ENCODE measurements around the gene BCL2L14. TPM values are rescaled to one million over a fixed set of nuclear protein-coding genes. Genes with fewer than 3 reads are reported as not detected.

Gene BCL2L14
- total and polyA plus RNA-seq, 9 of the 15 experiments (the other 6 are each of a cell fraction or from before 2014, with no cell fraction given): not detected

DNA sequence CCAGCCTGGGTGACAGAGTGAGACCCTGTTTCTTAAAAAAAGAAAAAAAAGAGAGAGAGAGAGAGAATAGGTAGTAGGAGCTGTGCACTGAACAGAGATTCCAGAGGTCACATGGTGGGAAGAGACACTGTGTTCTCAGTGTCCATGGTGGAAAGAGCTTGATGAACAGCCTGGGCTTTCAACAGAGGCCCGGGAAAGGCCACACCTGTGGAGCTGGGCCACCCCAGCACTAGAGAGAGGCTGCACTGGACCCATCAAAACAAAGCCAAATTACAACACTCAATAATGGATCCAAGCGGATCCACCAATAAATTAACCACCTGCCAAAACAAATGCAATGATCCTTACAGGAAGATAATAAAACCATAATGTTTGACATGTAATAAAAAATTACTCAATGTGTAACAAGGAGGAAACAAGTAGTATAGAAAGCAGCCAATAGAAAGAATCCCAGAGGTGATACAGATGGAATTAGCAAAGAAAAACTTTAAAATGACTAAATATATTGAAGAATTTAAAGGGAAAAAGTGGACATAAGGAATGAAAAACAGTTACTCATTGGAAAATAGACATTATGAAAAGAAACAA is 44.8 kb upstream of the BCL2L14 start:
- Histone ChIP-seq H3K27me3 (ENCODE audit: control insufficient read depth in 2 of 2, insufficient read depth in 2 of 2, low read length in 2 of 2) (peaks cover 0 to 5% of the 10 kb centered on the region in 2 experiments; a peak in 4 of 5 replicates), H3K4me2 (ENCODE audit: insufficient read depth, low read length) (no peak overlapping the region), H3K4me3 (no peak overlapping the region), H3K79me2 (ENCODE audit: control insufficient read depth, insufficient read depth, low read length) (no peaks in the 10 kb centered on the region), H4K20me1 (replicated peaks; ENCODE audit: control insufficient read depth, insufficient read depth, low read length) (no peaks in the 10 kb centered on the region), H3K27ac (ENCODE audit: extremely low read depth, low read depth, low read length) (no peak overlapping the region), H2AFZ (ENCODE audit: low read depth, low read length) (no peak overlapping the region), H3K36me3 (ENCODE audit: control insufficient read depth, insufficient read depth, low read length) (no peaks in the 10 kb centered on the region), H3K9me3 (replicated peaks; ENCODE audit: control insufficient read depth, insufficient read depth, low read depth, low read length) (no peaks in the 10 kb centered on the region), H3K9ac (ENCODE audit: insufficient read depth in 1 of 2, low read depth in 2 of 2, low read length in 2 of 2) (no peak overlapping the region), H3K4me1 (replicated peaks in 1 of 2; ENCODE audit: control insufficient read depth in 2 of 2, insufficient read depth in 2 of 2, low read length in 2 of 2) (no peaks in the 10 kb centered on the region), H3K9me1 (ENCODE audit: control insufficient read depth, insufficient read depth, low read length) (no peaks in the 10 kb centered on the region)
- no peak for ATAC-seq
- in situ Hi-C loops (cut with MboI) (no loop called here), intact Hi-C loops (cut with micrococcal nuclease) (no loop called here)
- FAIRE-seq: no peak
- ChIA-PET POLR2A (interaction anchor here (1.1 kb wide), 1 partner anchor 14 kb away, joined by 3 read pairs; no protein-coding TSS in a partner anchor), CTCF (ENCODE audit: low intra/inter-chr PET ratio) (no interaction called here)
- DNase-seq (ENCODE audit: extremely low read depth in 1 of 4, low spot score in 3 of 4): no peak
- no TSS peak for BruUV-seq (replicated peaks)
- WGBS (ENCODE audit: insufficient coverage, low coverage, missing lambda C conversion rate): 0% methylated on average over 2 of the region's 2 CpGs
- TF ChIP-seq, protein P1, sequence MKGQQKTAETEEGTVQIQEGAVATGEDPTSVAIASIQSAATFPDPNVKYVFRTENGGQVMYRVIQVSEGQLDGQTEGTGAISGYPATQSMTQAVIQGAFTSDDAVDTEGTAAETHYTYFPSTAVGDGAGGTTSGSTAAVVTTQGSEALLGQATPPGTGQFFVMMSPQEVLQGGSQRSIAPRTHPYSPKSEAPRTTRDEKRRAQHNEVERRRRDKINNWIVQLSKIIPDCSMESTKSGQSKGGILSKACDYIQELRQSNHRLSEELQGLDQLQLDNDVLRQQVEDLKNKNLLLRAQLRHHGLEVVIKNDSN (CRISPR knock-in tag; IDR thresholded peaks at IDR 0.05): no peak
- TF ChIP-seq NCOA4 (IDR thresholded peaks at IDR 0.05; ENCODE audit: partially characterized antibody): no peak
- no peak for TF ChIP-seq ZFP30 (CRISPR knock-in tag; IDR thresholded peaks at IDR 0.05; ENCODE audit: borderline replicate concordance)
- TF ChIP-seq ZNF143 (CRISPR knock-in tag; IDR thresholded peaks at IDR 0.05): no peak
- no peak for TF ChIP-seq RBM17 (IDR thresholded peaks at IDR 0.05; ENCODE audit: borderline replicate concordance, low read depth, low read length)
- no peak for TF ChIP-seq ZFPM2 (CRISPR knock-in tag; IDR thresholded peaks at IDR 0.05)
- TF ChIP-seq RREB1 (CRISPR knock-in tag; IDR thresholded peaks at IDR 0.05): no peak

Data from K562 (cell line).